T-helper 17 cell (primary cell): Measurements from ENCODE around the gene SRBD1. TPM values are rescaled to one million over a fixed set of nuclear protein-coding genes. Genes with fewer than 3 reads are reported as not detected.

Experiments used
- ATAC-seq: fragments of 150-1000 bp; cut with Tn5 transposase; 2 replicates; pipeline ENCODE4 v1.10.0; 2021; ENCODE audit warnings: mild to moderate bottlenecking, moderate library complexity
- DNase-seq, 3 donors: peaks; one replicate each; pipeline versions ENCODE4 v3.0.0 to v3.0.0-alpha.2; 2020 to 2021
- H3K9me3 ChIP-seq: one replicate; pipeline ENCODE4 v1.7.0; 2013; ENCODE audit warnings: low read length, mild to moderate bottlenecking; ENCODE audit not compliant: control insufficient read depth, poor library complexity, severe bottlenecking
- H3K27ac Mint-ChIP-seq: one replicate; pipeline ENCODE4 v1.8.0; 2022; ENCODE audit warnings: mild to moderate bottlenecking, moderate library complexity, mixed read lengths
- H3K27me3 Mint-ChIP-seq: one replicate; pipeline ENCODE4 v1.8.0; 2022; ENCODE audit warnings: mixed read lengths
- H3K36me3 Mint-ChIP-seq: one replicate; pipeline ENCODE4 v1.8.0; 2022; ENCODE audit warnings: low read depth, mixed read lengths
- H3K4me1 Mint-ChIP-seq: one replicate; pipeline ENCODE4 v1.8.0; 2022; ENCODE audit warnings: mild to moderate bottlenecking, mixed read lengths
- H3K4me3 Mint-ChIP-seq: one replicate; pipeline ENCODE4 v1.8.0; 2022; ENCODE audit warnings: mild to moderate bottlenecking, moderate library complexity, mixed read lengths
- total RNA-seq, 4 donors: library from RNA in 2 of 4; stranded (reverse) in 2 of 4; gene quantifications; one replicate each; pipeline ENCODE4 v1.2.3 and lab custom pipeline; 2022 to 2026

Gene SRBD1
- total RNA-seq, 2 donors from 2014 or later, result 15.0 to 17.2 TPM

- no peaks in the 10 kb centered on the region for H3K9me3 ChIP-seq
- Mint-ChIP-seq H3K36me3 (peaks cover 12% of the 10 kb centered on the region), H3K27ac (no peak overlapping the region), H3K4me3 (no peak overlapping the region), H3K4me1 (peaks cover 4% of the 10 kb centered on the region), H3K27me3 (no peaks in the 10 kb centered on the region)
- ATAC-seq (no peak), DNase-seq (no peak)
Observed at GRCh38 chr2:45543257-45543656, 67.8 kb downstream of the SRBD1 start.

GRCh38 chr2:45542013-45542412 is 69.1 kb downstream of the SRBD1 start:
- DNase-seq, result no peak
- Mint-ChIP-seq H3K27ac (no peak overlapping the region), H3K36me3 (peaks cover 19% of the 10 kb centered on the region)

GRCh38 chr2:45541450-45541849 is 69.6 kb downstream of the SRBD1 start:
- Mint-ChIP-seq H3K4me3 (no peak overlapping the region), H3K27me3 (no peaks in the 10 kb centered on the region)
- no peak for ATAC-seq

More at GRCh38 chr2:45542013-45542412, 69.1 kb downstream of the SRBD1 start:
- no peaks in the 10 kb centered on the region for H3K27me3 Mint-ChIP-seq
- peaks cover 4% of the 10 kb centered on the region for H3K4me1 Mint-ChIP-seq
- no peak overlapping the region for H3K4me3 Mint-ChIP-seq
- no peak for ATAC-seq
- H3K9me3 ChIP-seq, result no peaks in the 10 kb centered on the region

GRCh38 chr2:45540942-45541341 is 70.1 kb downstream of the SRBD1 start:
- H3K27ac Mint-ChIP-seq, result no peak overlapping the region
- H3K36me3 Mint-ChIP-seq, result peaks cover 19% of the 10 kb centered on the region
- H3K4me3 Mint-ChIP-seq, result no peak overlapping the region
- no peaks in the 10 kb centered on the region for H3K9me3 ChIP-seq
- no peak for ATAC-seq
- no peak for DNase-seq
- H3K4me1 Mint-ChIP-seq, result peaks cover 4% of the 10 kb centered on the region
- no peaks in the 10 kb centered on the region for H3K27me3 Mint-ChIP-seq

More at GRCh38 chr2:45541450-45541849, 69.6 kb downstream of the SRBD1 start:
- no peaks in the 10 kb centered on the region for H3K9me3 ChIP-seq
- peaks cover 4% of the 10 kb centered on the region for H3K4me1 Mint-ChIP-seq
- no peak overlapping the region for H3K27ac Mint-ChIP-seq
- peaks cover 19% of the 10 kb centered on the region for H3K36me3 Mint-ChIP-seq
- DNase-seq, result no peak

GRCh38 chr2:45533771-45534170 is 77.3 kb downstream of the SRBD1 start:
- Mint-ChIP-seq H3K4me1 (no peaks in the 10 kb centered on the region), H3K36me3 (peaks cover 13% of the 10 kb centered on the region), H3K4me3 (no peak overlapping the region), H3K27me3 (no peaks in the 10 kb centered on the region), H3K27ac (no peak overlapping the region)
- DNase-seq, result no peak
- no peak for ATAC-seq
- H3K9me3 ChIP-seq, result no peaks in the 10 kb centered on the region

GRCh38 chr2:45532181-45532580 is 78.9 kb downstream of the SRBD1 start:
- H3K9me3 ChIP-seq, result no peaks in the 10 kb centered on the region
- Mint-ChIP-seq H3K36me3 (peaks cover 7% of the 10 kb centered on the region), H3K4me3 (no peak overlapping the region), H3K4me1 (no peaks in the 10 kb centered on the region), H3K27me3 (no peaks in the 10 kb centered on the region), H3K27ac (no peak overlapping the region)
- DNase-seq, result no peak
- ATAC-seq, result no peak

- Mint-ChIP-seq H3K4me3 (no peak overlapping the region), H3K36me3 (peaks cover 9% of the 10 kb centered on the region), H3K4me1 (no peaks in the 10 kb centered on the region), H3K27me3 (no peaks in the 10 kb centered on the region), H3K27ac (no peak overlapping the region)
- DNase-seq, result no peak
- no peak for ATAC-seq
- no peaks in the 10 kb centered on the region for H3K9me3 ChIP-seq
Observed at GRCh38 chr2:45524016-45524415, 87.1 kb downstream of the SRBD1 start.

GRCh38 chr2:45518546-45518945 is 92.5 kb downstream of the SRBD1 start:
- no peaks in the 10 kb centered on the region for H3K27me3 Mint-ChIP-seq
- H3K27ac Mint-ChIP-seq, result no peak overlapping the region
- ATAC-seq (no peak), DNase-seq (no peak)
- no peaks in the 10 kb centered on the region for H3K9me3 ChIP-seq
- H3K4me1 Mint-ChIP-seq, result no peaks in the 10 kb centered on the region
- peaks cover 5% of the 10 kb centered on the region for H3K36me3 Mint-ChIP-seq
- H3K4me3 Mint-ChIP-seq, result no peak overlapping the region

- peaks cover 4% of the 10 kb centered on the region for H3K4me1 Mint-ChIP-seq
- DNase-seq (no peak), ATAC-seq (no peak)
- no peak overlapping the region for H3K4me3 Mint-ChIP-seq
- H3K27me3 Mint-ChIP-seq, result no peaks in the 10 kb centered on the region
- H3K27ac Mint-ChIP-seq, result no peak overlapping the region
- no peaks in the 10 kb centered on the region for H3K9me3 ChIP-seq
- peaks cover 9% of the 10 kb centered on the region for H3K36me3 Mint-ChIP-seq
Observed at GRCh38 chr2:45510701-45511420, 100.2 kb downstream of the SRBD1 start.

GRCh38 chr2:45506756-45507155 is 104.3 kb downstream of the SRBD1 start:
- no peak for ATAC-seq
- H3K27ac Mint-ChIP-seq, result no peak overlapping the region
- H3K4me3 Mint-ChIP-seq, result no peak overlapping the region
- H3K36me3 Mint-ChIP-seq, result peaks cover 2% of the 10 kb centered on the region
- DNase-seq, result no peak
- no peaks in the 10 kb centered on the region for H3K9me3 ChIP-seq
- H3K27me3 Mint-ChIP-seq, result no peaks in the 10 kb centered on the region
- no peaks in the 10 kb centered on the region for H3K4me1 Mint-ChIP-seq

GRCh38 chr2:45505138-45505537 is 105.9 kb downstream of the SRBD1 start:
- no peak overlapping the region for H3K27ac Mint-ChIP-seq
- ATAC-seq, result no peak
- peaks cover under 1% of the 10 kb centered on the region for H3K4me1 Mint-ChIP-seq
- H3K36me3 Mint-ChIP-seq, result peaks cover 2% of the 10 kb centered on the region
- no peaks in the 10 kb centered on the region for H3K9me3 ChIP-seq
- H3K27me3 Mint-ChIP-seq, result no peaks in the 10 kb centered on the region
- DNase-seq, result no peak
- no peak overlapping the region for H3K4me3 Mint-ChIP-seq

GRCh38 chr2:45498661-45499550 is 112.2 kb downstream of the SRBD1 start:
- no peak for ATAC-seq
- Mint-ChIP-seq H3K4me1 (peaks cover 10% of the 10 kb centered on the region), H3K4me3 (no peak overlapping the region), H3K36me3 (peaks cover 2% of the 10 kb centered on the region), H3K27ac (no peak overlapping the region), H3K27me3 (no peaks in the 10 kb centered on the region)
- H3K9me3 ChIP-seq, result no peaks in the 10 kb centered on the region
- DNase-seq, result no peak

GRCh38 chr2:45497355-45497754 is 113.7 kb downstream of the SRBD1 start:
- Mint-ChIP-seq H3K4me1 (peaks cover 10% of the 10 kb centered on the region), H3K27me3 (no peaks in the 10 kb centered on the region), H3K36me3 (peaks cover 2% of the 10 kb centered on the region), H3K4me3 (no peak overlapping the region), H3K27ac (peak overlapping the region; percentile 68)
- ATAC-seq (no peak), DNase-seq (no peak)
- H3K9me3 ChIP-seq, result no peaks in the 10 kb centered on the region
